ENCODE data around the gene CD101. TPM values are rescaled to one million over a fixed set of nuclear protein-coding genes. Genes with fewer than 3 reads are reported as not detected.

The CD101 gene
- total and polyA plus RNA-seq, 2 experiments from 2014 or later = 1.2 to 1.3 TPM

DNA sequence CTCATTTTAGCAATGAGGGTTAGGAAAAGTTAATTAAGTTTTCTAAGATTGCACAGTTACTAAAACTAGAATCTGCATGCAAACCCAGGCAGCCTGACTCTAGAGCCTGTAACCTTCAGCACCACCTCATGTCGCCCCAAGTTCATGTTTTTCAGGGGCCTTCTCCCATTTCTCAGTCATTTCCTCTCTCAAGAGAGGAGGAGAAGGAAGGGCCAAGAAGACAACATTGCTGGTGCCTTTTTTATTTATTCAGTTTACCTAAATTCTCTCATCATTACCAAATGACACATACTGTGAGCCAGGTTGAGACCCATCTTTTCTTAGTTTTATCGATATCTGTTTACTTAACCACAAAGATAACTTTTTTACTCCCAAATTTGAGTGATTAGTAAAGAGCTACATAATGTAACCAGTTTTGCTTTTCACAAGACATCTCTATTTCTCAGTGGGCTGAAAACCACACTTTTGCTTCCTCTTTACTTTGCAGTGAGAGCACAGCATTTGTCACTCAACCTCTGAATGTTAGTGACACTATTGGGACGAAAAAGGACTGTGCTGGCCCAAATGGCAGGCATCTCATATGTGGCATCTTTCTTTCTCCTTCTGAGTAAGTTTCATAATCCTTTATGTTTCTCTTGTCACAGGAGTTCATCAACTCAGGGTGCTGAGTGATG is at the start of gene CD101 (continued):
- TF ChIP-seq, protein P1, sequence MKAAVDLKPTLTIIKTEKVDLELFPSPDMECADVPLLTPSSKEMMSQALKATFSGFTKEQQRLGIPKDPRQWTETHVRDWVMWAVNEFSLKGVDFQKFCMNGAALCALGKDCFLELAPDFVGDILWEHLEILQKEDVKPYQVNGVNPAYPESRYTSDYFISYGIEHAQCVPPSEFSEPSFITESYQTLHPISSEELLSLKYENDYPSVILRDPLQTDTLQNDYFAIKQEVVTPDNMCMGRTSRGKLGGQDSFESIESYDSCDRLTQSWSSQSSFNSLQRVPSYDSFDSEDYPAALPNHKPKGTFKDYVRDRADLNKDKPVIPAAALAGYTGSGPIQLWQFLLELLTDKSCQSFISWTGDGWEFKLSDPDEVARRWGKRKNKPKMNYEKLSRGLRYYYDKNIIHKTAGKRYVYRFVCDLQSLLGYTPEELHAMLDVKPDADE (IDR thresholded peaks at IDR 0.05) = no peak
- TF ChIP-seq EZH2 (IDR thresholded peaks at IDR 0.05; ENCODE audit: low read depth, unreplicated experiment) = no peak
- TF ChIP-seq CREB1 (CRISPR knock-in tag; IDR thresholded peaks at IDR 0.05; ENCODE audit: low read depth) = no peak

DNA sequence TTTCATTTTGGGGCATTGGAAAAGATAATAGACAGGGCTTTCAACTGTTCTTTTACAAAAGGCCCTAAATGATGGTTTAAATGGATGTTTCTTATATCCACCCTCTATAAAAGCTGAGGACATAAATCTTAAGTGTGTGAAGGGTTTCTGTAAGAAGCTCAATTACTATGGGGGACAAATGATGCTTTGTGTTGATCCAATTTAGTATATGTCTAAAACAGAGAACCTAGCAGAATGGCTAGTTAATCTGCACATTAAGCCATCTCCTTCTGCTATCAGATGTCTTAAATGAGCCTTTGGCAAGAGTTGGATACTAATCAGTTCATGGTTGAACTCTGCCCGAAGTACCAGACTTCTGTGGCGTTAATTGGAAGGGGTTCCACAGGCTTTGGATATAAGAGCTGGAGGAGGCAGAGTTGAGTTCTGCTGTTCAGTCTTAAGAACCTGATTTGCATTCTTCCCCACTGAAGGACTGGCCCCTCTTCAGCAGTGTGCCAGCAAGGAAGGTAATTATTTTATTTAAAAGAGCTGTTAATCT is 48.8 kb upstream of the CD101 start:
- Histone ChIP-seq H3K4me1 (ENCODE audit: insufficient read depth) (peaks cover 18% of the 10 kb centered on the region), H3K4me2 (no peak overlapping the region), H2AFZ (no peak overlapping the region), H4K20me1 (replicated peaks; ENCODE audit: insufficient read depth) (peaks cover 10% of the 10 kb centered on the region), H3K4me3 (no peak overlapping the region), H3F3A (replicated peaks; ENCODE audit: low read depth) (no peaks in the 10 kb centered on the region), H3K27me3 (ENCODE audit: insufficient read depth) (no peaks in the 10 kb centered on the region), H3K79me2 (replicated peaks; ENCODE audit: insufficient read depth) (no peaks in the 10 kb centered on the region), H3K9me2 (ENCODE audit: insufficient read depth) (no peaks in the 10 kb centered on the region), H3K27ac (ENCODE audit: low read depth) (no peak overlapping the region), H3K36me3 (ENCODE audit: insufficient read depth) (no peaks in the 10 kb centered on the region)
- H3K4me3 Mint-ChIP-seq = no peak overlapping the region
- H3K9me3 Mint-ChIP-seq = no peaks in the 10 kb centered on the region
- H3K4me1 Mint-ChIP-seq = peaks cover 6% of the 10 kb centered on the region; the same call in 2 of the 3 replicates
- DNase-seq (ENCODE audit: low spot score) = no peak
- H3K27ac Mint-ChIP-seq = no peak overlapping the region
- H3K36me3 Mint-ChIP-seq (ENCODE audit: low read depth) = peaks cover 25% of the 10 kb centered on the region
- ATAC-seq = no peak
- no peaks in the 10 kb centered on the region for H3K27me3 Mint-ChIP-seq (ENCODE audit: insufficient read depth, low read depth, poor library complexity)
- no peak for TF ChIP-seq EZH2 (IDR thresholded peaks at IDR 0.05; ENCODE audit: low read depth, unreplicated experiment)
- no peak for TF ChIP-seq CREB1 (CRISPR knock-in tag; IDR thresholded peaks at IDR 0.05; ENCODE audit: low read depth)
- TF ChIP-seq POLR2AphosphoS5 (IDR thresholded peaks at IDR 0.05; ENCODE audit: low read depth) = no peak
- TF ChIP-seq, protein P2, sequence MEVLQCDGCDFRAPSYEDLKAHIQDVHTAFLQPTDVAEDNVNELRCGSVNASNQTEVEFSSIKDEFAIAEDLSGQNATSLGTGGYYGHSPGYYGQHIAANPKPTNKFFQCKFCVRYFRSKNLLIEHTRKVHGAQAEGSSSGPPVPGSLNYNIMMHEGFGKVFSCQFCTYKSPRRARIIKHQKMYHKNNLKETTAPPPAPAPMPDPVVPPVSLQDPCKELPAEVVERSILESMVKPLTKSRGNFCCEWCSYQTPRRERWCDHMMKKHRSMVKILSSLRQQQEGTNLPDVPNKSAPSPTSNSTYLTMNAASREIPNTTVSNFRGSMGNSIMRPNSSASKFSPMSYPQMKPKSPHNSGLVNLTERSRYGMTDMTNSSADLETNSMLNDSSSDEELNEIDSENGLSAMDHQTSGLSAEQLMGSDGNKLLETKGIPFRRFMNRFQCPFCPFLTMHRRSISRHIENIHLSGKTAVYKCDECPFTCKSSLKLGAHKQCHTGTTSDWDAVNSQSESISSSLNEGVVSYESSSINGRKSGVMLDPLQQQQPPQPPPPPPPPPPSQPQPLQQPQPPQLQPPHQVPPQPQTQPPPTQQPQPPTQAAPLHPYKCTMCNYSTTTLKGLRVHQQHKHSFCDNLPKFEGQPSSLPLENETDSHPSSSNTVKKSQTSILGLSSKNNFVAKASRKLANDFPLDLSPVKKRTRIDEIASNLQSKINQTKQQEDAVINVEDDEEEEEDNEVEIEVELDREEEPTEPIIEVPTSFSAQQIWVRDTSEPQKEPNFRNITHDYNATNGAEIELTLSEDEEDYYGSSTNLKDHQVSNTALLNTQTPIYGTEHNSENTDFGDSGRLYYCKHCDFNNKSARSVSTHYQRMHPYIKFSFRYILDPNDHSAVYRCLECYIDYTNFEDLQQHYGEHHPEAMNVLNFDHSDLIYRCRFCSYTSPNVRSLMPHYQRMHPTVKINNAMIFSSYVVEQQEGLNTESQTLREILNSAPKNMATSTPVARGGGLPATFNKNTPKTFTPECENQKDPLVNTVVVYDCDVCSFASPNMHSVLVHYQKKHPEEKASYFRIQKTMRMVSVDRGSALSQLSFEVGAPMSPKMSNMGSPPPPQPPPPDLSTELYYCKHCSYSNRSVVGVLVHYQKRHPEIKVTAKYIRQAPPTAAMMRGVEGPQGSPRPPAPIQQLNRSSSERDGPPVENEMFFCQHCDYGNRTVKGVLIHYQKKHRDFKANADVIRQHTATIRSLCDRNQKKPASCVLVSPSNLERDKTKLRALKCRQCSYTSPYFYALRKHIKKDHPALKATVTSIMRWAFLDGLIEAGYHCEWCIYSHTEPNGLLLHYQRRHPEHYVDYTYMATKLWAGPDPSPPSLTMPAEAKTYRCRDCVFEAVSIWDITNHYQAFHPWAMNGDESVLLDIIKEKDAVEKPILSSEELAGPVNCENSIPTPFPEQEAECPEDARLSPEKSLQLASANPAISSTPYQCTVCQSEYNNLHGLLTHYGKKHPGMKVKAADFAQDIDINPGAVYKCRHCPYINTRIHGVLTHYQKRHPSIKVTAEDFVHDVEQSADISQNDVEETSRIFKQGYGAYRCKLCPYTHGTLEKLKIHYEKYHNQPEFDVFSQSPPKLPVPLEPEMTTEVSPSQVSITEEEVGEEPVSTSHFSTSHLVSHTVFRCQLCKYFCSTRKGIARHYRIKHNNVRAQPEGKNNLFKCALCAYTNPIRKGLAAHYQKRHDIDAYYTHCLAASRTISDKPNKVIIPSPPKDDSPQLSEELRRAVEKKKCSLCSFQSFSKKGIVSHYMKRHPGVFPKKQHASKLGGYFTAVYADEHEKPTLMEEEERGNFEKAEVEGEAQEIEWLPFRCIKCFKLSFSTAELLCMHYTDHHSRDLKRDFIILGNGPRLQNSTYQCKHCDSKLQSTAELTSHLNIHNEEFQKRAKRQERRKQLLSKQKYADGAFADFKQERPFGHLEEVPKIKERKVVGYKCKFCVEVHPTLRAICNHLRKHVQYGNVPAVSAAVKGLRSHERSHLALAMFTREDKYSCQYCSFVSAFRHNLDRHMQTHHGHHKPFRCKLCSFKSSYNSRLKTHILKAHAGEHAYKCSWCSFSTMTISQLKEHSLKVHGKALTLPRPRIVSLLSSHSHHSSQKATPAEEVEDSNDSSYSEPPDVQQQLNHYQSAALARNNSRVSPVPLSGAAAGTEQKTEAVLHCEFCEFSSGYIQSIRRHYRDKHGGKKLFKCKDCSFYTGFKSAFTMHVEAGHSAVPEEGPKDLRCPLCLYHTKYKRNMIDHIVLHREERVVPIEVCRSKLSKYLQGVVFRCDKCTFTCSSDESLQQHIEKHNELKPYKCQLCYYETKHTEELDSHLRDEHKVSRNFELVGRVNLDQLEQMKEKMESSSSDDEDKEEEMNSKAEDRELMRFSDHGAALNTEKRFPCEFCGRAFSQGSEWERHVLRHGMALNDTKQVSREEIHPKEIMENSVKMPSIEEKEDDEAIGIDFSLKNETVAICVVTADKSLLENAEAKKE (CRISPR knock-in tag; IDR thresholded peaks at IDR 0.05) = no peak
- TF ChIP-seq, protein P1 (IDR thresholded peaks at IDR 0.05) = no peak
- TF ChIP-seq EZH2phosphoT487 (IDR thresholded peaks at IDR 0.05; ENCODE audit: unreplicated experiment) = no peak
- TF ChIP-seq, protein P3, sequence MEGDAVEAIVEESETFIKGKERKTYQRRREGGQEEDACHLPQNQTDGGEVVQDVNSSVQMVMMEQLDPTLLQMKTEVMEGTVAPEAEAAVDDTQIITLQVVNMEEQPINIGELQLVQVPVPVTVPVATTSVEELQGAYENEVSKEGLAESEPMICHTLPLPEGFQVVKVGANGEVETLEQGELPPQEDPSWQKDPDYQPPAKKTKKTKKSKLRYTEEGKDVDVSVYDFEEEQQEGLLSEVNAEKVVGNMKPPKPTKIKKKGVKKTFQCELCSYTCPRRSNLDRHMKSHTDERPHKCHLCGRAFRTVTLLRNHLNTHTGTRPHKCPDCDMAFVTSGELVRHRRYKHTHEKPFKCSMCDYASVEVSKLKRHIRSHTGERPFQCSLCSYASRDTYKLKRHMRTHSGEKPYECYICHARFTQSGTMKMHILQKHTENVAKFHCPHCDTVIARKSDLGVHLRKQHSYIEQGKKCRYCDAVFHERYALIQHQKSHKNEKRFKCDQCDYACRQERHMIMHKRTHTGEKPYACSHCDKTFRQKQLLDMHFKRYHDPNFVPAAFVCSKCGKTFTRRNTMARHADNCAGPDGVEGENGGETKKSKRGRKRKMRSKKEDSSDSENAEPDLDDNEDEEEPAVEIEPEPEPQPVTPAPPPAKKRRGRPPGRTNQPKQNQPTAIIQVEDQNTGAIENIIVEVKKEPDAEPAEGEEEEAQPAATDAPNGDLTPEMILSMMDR (conservative IDR thresholded peaks at IDR 0.05; ENCODE audit: low read depth in 2 of 2) = no peak
- TF ChIP-seq ZNF114 (CRISPR knock-in tag; IDR thresholded peaks at IDR 0.05) = no peak
- TF ChIP-seq JUNB (IDR thresholded peaks at IDR 0.05; ENCODE audit: unreplicated experiment) = no peak
- TF ChIP-seq STAT1 (IDR thresholded peaks at IDR 0.05; ENCODE audit: unreplicated experiment) = no peak
- no peak for TF ChIP-seq NANOG (IDR thresholded peaks at IDR 0.05; ENCODE audit: borderline replicate concordance)

All from GM23338 (cell line).